Smooth muscle cell (in vitro differentiated cells): ENCODE measurements around the gene NCBP2L. TPM values are rescaled to one million over a fixed set of nuclear protein-coding genes. Genes with fewer than 3 reads are reported as not detected.

Experiments
- DNase-seq: peaks from one replicate; lab custom pipeline; 2025; ENCODE audit not compliant: unreplicated experiment; lab: John Stamatoyannopoulos, UW
- H2AFZ ChIP-seq: fragments of 200-600 bp; sonication (generic); 2 replicates; pipeline ENCODE4 v1.6.0; 2016; ENCODE audit warnings: antibody characterized with exemption, low read depth, mild to moderate bottlenecking
- H3F3A ChIP-seq: fragments of 200-600 bp; sonication (generic); 2 replicates; pipeline ENCODE4 v1.6.0; 2017; ENCODE audit warnings: antibody characterized with exemption, low read depth
- H3K27ac ChIP-seq: fragments of 200-600 bp; sonication (generic); 2 replicates; pipeline ENCODE4 v1.5.1; 2016; ENCODE audit warnings: low read depth, mild to moderate bottlenecking
- H3K27me3 ChIP-seq: fragments of 200-600 bp; sonication (generic); 2 replicates; pipeline ENCODE4 v1.6.1; 2016; ENCODE audit warnings: low read depth, mild to moderate bottlenecking
- H3K36me3 ChIP-seq: fragments of 200-600 bp; sonication (generic); 2 replicates; pipeline ENCODE4 v1.5.1; 2016; ENCODE audit warnings: low read depth
- H3K4me1 ChIP-seq: fragments of 200-600 bp; sonication (generic); 2 replicates; pipeline ENCODE4 v1.5.1; 2016; ENCODE audit warnings: low read depth
- H3K4me2 ChIP-seq: fragments of 200-600 bp; sonication (generic); 2 replicates; pipeline ENCODE4 v1.6.0; 2016; ENCODE audit warnings: mild to moderate bottlenecking
- H3K4me3 ChIP-seq: fragments of 200-600 bp; sonication (generic); 2 replicates; pipeline ENCODE4 v1.5.1; 2016; ENCODE audit warnings: mild to moderate bottlenecking
- H3K79me2 ChIP-seq: fragments of 200-600 bp; sonication (generic); 2 replicates; pipeline ENCODE4 v1.6.0; 2016; ENCODE audit warnings: low read depth, mild to moderate bottlenecking
- H3K9ac ChIP-seq: fragments of 200-600 bp; sonication (generic); 2 replicates; pipeline ENCODE4 v1.6.0; 2016; ENCODE audit warnings: low read depth
- H3K9me3 ChIP-seq: fragments of 200-600 bp; sonication (generic); replicated peaks from 2 replicates; pipeline ENCODE4 v1.5.1; 2016; ENCODE audit warnings: low read depth
- H4K20me1 ChIP-seq: fragments of 200-600 bp; sonication (generic); 2 replicates; pipeline ENCODE4 v1.6.0; 2016; ENCODE audit warnings: low read depth
- WGBS: methylation state at CpG from one replicate; pipeline ENCODE4 v1.1.7; 2016; ENCODE audit warnings: low lambda C conversion rate; 5-methylcytosine and 5-hydroxymethylcytosine counted together
- polyA plus RNA-seq: library from polyadenylated mRNA; unstranded; fragments of >200 nt; fragmentation: Nextera tagmentation; extraction: Ambion mirVana; gene quantifications from 2 replicates; pipeline ENCODE4 v1.2.1, GENCODE V29; 2016
- total RNA-seq: library from RNA; depleted of rRNA; stranded (reverse); fragments of >200 nt; gene quantifications from 2 replicates; pipeline ENCODE4 v1.2.3, GENCODE V29; 2014
- TF ChIP-seq, protein P1 (sequence below): fragments of 200-600 bp; sonication (generic); IDR thresholded peaks from 2 replicates; pipeline ENCODE4 v1.5.1; 2017; ENCODE audit warnings: borderline replicate concordance, mild to moderate bottlenecking, antibody characterized with exemption; ENCODE audit not compliant: insufficient read depth, poor library complexity, severe bottlenecking

The NCBP2L gene
- total and polyA plus RNA-seq, 2 experiments from 2014 or later, result not detected

GRCh38 chrX:107760304-107761077, 17.0 kb upstream of the NCBP2L start:
- Histone ChIP-seq H3F3A (no peaks in the 10 kb centered on the region), H3K9me3 (no peaks in the 10 kb centered on the region), H3K4me3 (no peak overlapping the region), H3K4me1 (no peaks in the 10 kb centered on the region), H4K20me1 (no peaks in the 10 kb centered on the region), H3K36me3 (no peaks in the 10 kb centered on the region), H3K79me2 (no peaks in the 10 kb centered on the region), H2AFZ (no peak overlapping the region), H3K9ac (no peak overlapping the region), H3K4me2 (no peak overlapping the region), H3K27ac (no peak overlapping the region), H3K27me3 (no peaks in the 10 kb centered on the region)
- DNase-seq, result no peak
- TF ChIP-seq, protein P1, sequence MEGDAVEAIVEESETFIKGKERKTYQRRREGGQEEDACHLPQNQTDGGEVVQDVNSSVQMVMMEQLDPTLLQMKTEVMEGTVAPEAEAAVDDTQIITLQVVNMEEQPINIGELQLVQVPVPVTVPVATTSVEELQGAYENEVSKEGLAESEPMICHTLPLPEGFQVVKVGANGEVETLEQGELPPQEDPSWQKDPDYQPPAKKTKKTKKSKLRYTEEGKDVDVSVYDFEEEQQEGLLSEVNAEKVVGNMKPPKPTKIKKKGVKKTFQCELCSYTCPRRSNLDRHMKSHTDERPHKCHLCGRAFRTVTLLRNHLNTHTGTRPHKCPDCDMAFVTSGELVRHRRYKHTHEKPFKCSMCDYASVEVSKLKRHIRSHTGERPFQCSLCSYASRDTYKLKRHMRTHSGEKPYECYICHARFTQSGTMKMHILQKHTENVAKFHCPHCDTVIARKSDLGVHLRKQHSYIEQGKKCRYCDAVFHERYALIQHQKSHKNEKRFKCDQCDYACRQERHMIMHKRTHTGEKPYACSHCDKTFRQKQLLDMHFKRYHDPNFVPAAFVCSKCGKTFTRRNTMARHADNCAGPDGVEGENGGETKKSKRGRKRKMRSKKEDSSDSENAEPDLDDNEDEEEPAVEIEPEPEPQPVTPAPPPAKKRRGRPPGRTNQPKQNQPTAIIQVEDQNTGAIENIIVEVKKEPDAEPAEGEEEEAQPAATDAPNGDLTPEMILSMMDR, result no peak
- 92% methylated on average over 5 of the region's 5 CpGs for WGBS

DNA sequence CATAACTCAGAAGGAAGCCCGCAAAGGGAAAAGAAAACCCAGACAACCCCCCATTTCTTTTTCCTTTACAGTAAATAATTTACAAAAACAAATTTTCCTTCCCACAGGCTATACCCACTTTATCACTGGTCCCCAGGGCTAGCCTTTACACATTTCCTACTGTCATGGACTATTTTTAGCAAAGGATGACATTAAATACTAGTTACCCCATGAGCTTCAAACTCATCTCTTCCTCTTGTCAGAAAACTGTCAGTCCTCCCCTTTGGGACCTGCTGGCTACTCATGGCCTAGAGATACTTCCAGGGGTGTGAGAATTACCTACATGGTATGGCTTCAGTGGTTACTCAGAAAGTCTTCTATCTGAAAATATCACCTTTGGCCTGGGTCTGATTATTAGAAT, 13.9 kb upstream of the NCBP2L start:
- DNase-seq, result no peak
- 92% methylated on average over 1 of the region's 1 CpG for WGBS
- H3K27ac ChIP-seq, result no peak overlapping the region
- H3K4me2 ChIP-seq, result no peak overlapping the region
- H4K20me1 ChIP-seq, result no peaks in the 10 kb centered on the region
- H3K4me1 ChIP-seq, result no peaks in the 10 kb centered on the region
- no peaks in the 10 kb centered on the region for H3F3A ChIP-seq
- H3K27me3 ChIP-seq, result no peaks in the 10 kb centered on the region
- TF ChIP-seq, protein P1, result no peak
- H3K4me3 ChIP-seq, result no peak overlapping the region
- H2AFZ ChIP-seq, result no peak overlapping the region
- H3K9me3 ChIP-seq, result no peaks in the 10 kb centered on the region
- H3K9ac ChIP-seq, result no peak overlapping the region
- H3K79me2 ChIP-seq, result no peaks in the 10 kb centered on the region
- no peaks in the 10 kb centered on the region for H3K36me3 ChIP-seq

GRCh38 chrX:107764845-107765608, 12.5 kb upstream of the NCBP2L start:
- Histone ChIP-seq H3K4me3 (no peak overlapping the region), H2AFZ (no peak overlapping the region), H3K27me3 (no peaks in the 10 kb centered on the region), H3F3A (no peaks in the 10 kb centered on the region), H3K36me3 (no peaks in the 10 kb centered on the region), H3K9ac (no peak overlapping the region), H3K4me2 (no peak overlapping the region), H3K9me3 (no peaks in the 10 kb centered on the region), H3K4me1 (no peaks in the 10 kb centered on the region), H4K20me1 (no peaks in the 10 kb centered on the region), H3K79me2 (no peaks in the 10 kb centered on the region), H3K27ac (no peak overlapping the region)
- TF ChIP-seq, protein P1, result no peak
- WGBS, result 91% methylated on average over 11 of the region's 11 CpGs
- no peak for DNase-seq
